ENCODE measurements around the gene TSR3.

Gene TSR3

GRCh38 chr16:1351582-1352362 lies at the start of gene TSR3, which contains the start of gene GNPTG:
TSS of gene TSR3 (minus strand) at chr16:1351878. CDS start at chr16:1351804, 74 bp downstream.
TSS of gene GNPTG (plus strand) at chr16:1351931. CDS start at chr16:1351966, 35 bp downstream.
- no peak for TF ChIP-seq CTCF (IDR thresholded peaks at IDR 0.05; ENCODE audit: control insufficient read depth, insufficient read depth, low read depth, low read length, missing control alignments)
- peak; percentile 69 for DNase-seq (ENCODE audit: low read depth)
- H3K4me3 ChIP-seq (ENCODE audit: control insufficient read depth, low read depth, low read length) = peak within 1 kb of the TSS; percentile 98

- DNase-seq (ENCODE audit: low read depth) = no peak
- H3K4me3 ChIP-seq (ENCODE audit: control insufficient read depth, low read depth, low read length) = no peak overlapping the region
- TF ChIP-seq CTCF (IDR thresholded peaks at IDR 0.05; ENCODE audit: control insufficient read depth, insufficient read depth, low read depth, low read length, missing control alignments) = no peak
Observed at GRCh38 chr16:1401061-1401757, 49.5 kb upstream of the TSR3 start.

GRCh38 chr16:1398826-1399581 lies 47.3 kb upstream of the TSR3 start:
- H3K4me3 ChIP-seq (ENCODE audit: control insufficient read depth, low read depth, low read length) = no peak overlapping the region
- no peak for TF ChIP-seq CTCF (IDR thresholded peaks at IDR 0.05; ENCODE audit: control insufficient read depth, insufficient read depth, low read depth, low read length, missing control alignments)
- DNase-seq (ENCODE audit: low read depth) = no peak

- TF ChIP-seq CTCF (IDR thresholded peaks at IDR 0.05; ENCODE audit: control insufficient read depth, insufficient read depth, low read depth, low read length, missing control alignments) = no peak
- DNase-seq (ENCODE audit: low read depth) = no peak
- H3K4me3 ChIP-seq (ENCODE audit: control insufficient read depth, low read depth, low read length) = no peak overlapping the region
Observed at GRCh38 chr16:1398351-1398750, 46.7 kb upstream of the TSR3 start.

GRCh38 chr16:1397779-1398178 lies 46.1 kb upstream of the TSR3 start:
- TF ChIP-seq CTCF (IDR thresholded peaks at IDR 0.05; ENCODE audit: control insufficient read depth, insufficient read depth, low read depth, low read length, missing control alignments) = no peak
- H3K4me3 ChIP-seq (ENCODE audit: control insufficient read depth, low read depth, low read length) = no peak overlapping the region
- DNase-seq (ENCODE audit: low read depth) = no peak

GRCh38 chr16:1395444-1396031 lies 43.9 kb upstream of the TSR3 start:
- no peak for TF ChIP-seq CTCF (IDR thresholded peaks at IDR 0.05; ENCODE audit: control insufficient read depth, insufficient read depth, low read depth, low read length, missing control alignments)
- no peak for DNase-seq (ENCODE audit: low read depth)
- no peak overlapping the region for H3K4me3 ChIP-seq (ENCODE audit: control insufficient read depth, low read depth, low read length)
